Measurements from ENCODE around the gene KRTAP6-2.

GRCh38 chr21:30638686-30639085 is 40.0 kb upstream of the KRTAP6-2 start:
- no peak for TF ChIP-seq CTCF (IDR thresholded peaks at IDR 0.05)
- TF ChIP-seq EZH2 (IDR thresholded peaks at IDR 0.05): no peak
